Measurements from ENCODE around the gene THAP7.
"Not testable (repeated sequence)": the region's sequence is repeated elsewhere in the genome, so short reads cannot be mapped to it uniquely, and the experiment has no call there.

The THAP7 gene

GRCh38 chr22:21001601-21002325 is at the start of gene THAP7:
Gene THAP7, minus strand, starts transcription at chr22:21002118. Its CDS starts 207 bp downstream, at chr22:21001911.
- in situ Hi-C loops (cut with HindIII; ENCODE audit: low sequenced_read_pairs), result no loop called here

- in situ Hi-C loops (cut with HindIII; ENCODE audit: low sequenced_read_pairs), result no loop called here
These were observed 49.4 kb upstream of the THAP7 start for GRCh38 chr22:21051145-21051830.

- in situ Hi-C loops (cut with HindIII; ENCODE audit: low sequenced_read_pairs), result not testable (repeated sequence)
These were observed 47.0 kb upstream of the THAP7 start for GRCh38 chr22:21048965-21049364.

GRCh38 chr22:21048448-21048847 is 46.5 kb upstream of the THAP7 start:
- in situ Hi-C loops (cut with HindIII; ENCODE audit: low sequenced_read_pairs), result not testable (repeated sequence)

GRCh38 chr22:21047730-21048129 is 45.8 kb upstream of the THAP7 start:
- in situ Hi-C loops (cut with HindIII; ENCODE audit: low sequenced_read_pairs), result no loop called here

- in situ Hi-C loops (cut with HindIII; ENCODE audit: low sequenced_read_pairs), result no loop called here
These were observed 45.2 kb upstream of the THAP7 start for GRCh38 chr22:21047035-21047661.

GRCh38 chr22:21045585-21046294 is 43.8 kb upstream of the THAP7 start, which contains the start of gene LRRC74B:
Gene LRRC74B, plus strand, starts transcription at chr22:21045946. Its CDS starts 41 bp downstream, at chr22:21045987.
- in situ Hi-C loops (cut with HindIII; ENCODE audit: low sequenced_read_pairs), result no loop called here

GRCh38 chr22:21044931-21045584 is 43.1 kb upstream of the THAP7 start:
- in situ Hi-C loops (cut with HindIII; ENCODE audit: low sequenced_read_pairs), result no loop called here

- in situ Hi-C loops (cut with HindIII; ENCODE audit: low sequenced_read_pairs), result no loop called here
These were observed 42.1 kb upstream of the THAP7 start for GRCh38 chr22:21043860-21044535.

- in situ Hi-C loops (cut with HindIII; ENCODE audit: low sequenced_read_pairs), result no loop called here
These were observed 41.3 kb upstream of the THAP7 start for GRCh38 chr22:21042978-21043859.

GRCh38 chr22:21041937-21042336 is 40.0 kb upstream of the THAP7 start:
- in situ Hi-C loops (cut with HindIII; ENCODE audit: low sequenced_read_pairs), result no loop called here

- in situ Hi-C loops (cut with HindIII; ENCODE audit: low sequenced_read_pairs), result not testable (repeated sequence)
These were observed 37.2 kb upstream of the THAP7 start for GRCh38 chr22:21039158-21039557.

GRCh38 chr22:21038405-21038804 is 36.5 kb upstream of the THAP7 start:
- in situ Hi-C loops (cut with HindIII; ENCODE audit: low sequenced_read_pairs), result no loop called here

GRCh38 chr22:21034989-21035388 is 33.1 kb upstream of the THAP7 start:
- in situ Hi-C loops (cut with HindIII; ENCODE audit: low sequenced_read_pairs), result no loop called here

- in situ Hi-C loops (cut with HindIII; ENCODE audit: low sequenced_read_pairs), result no loop called here
These were observed 32.0 kb upstream of the THAP7 start for GRCh38 chr22:21033895-21034294.

- in situ Hi-C loops (cut with HindIII; ENCODE audit: low sequenced_read_pairs), result no loop called here
These were observed 31.2 kb upstream of the THAP7 start for GRCh38 chr22:21032868-21033688.

- in situ Hi-C loops (cut with HindIII; ENCODE audit: low sequenced_read_pairs), result no loop called here
These were observed 30.3 kb upstream of the THAP7 start, which contains the start of gene SLC7A4 for GRCh38 chr22:21032037-21032867. Gene SLC7A4, minus strand, starts transcription at chr22:21032561. Its CDS starts 749 bp downstream, at chr22:21031812.
